Endothelial cell of umbilical vein (primary cell): ENCODE measurements around the gene CHCHD3. TPM values are rescaled to one million over a fixed set of nuclear protein-coding genes. Genes with fewer than 3 reads are reported as not detected.

Experiments
- BruUV-seq: library from RNA; stranded (reverse); fragments of 400-500 nt; replicated peaks from 2 replicates; lab custom pipeline; 2021; lab: Mats Ljungman, UMichigan
- CTCF ChIA-PET: fragments of 300-600, 350-600 bp; sonication (Branson Sonifier 250); formaldehyde crosslinking; loops from one replicate; lab custom pipeline; 2021; ENCODE audit warnings: antibody characterized with exemption, inconsistent platforms; lab: Charles Lee
- POLR2A ChIA-PET: fragments of 300-600, 350-600 bp; sonication (Branson Sonifier 250); formaldehyde crosslinking; loops from one replicate; lab custom pipeline; 2021; ENCODE audit warnings: antibody characterized with exemption, inconsistent platforms; lab: Charles Lee
- DNase-seq: peaks from one replicate; pipeline ENCODE4 v3.0.0-alpha.2; 2011; ENCODE audit warnings: low read depth, low spot score
- FAIRE-seq: peaks from 2 replicates; lab custom pipeline; 2011; peaks lifted over from hg19 to GRCh38; lab: Jason Lieb, UNC
- H2AFZ ChIP-seq: 2 replicates; pipeline ENCODE4 v1.6.0; 2012; ENCODE audit warnings: low read depth, low read length, control low read depth, inconsistent platforms
- H3K27ac ChIP-seq: 2 replicates; pipeline ENCODE4 v1.5.1; 2011; ENCODE audit warnings: low read depth, mild to moderate bottlenecking, control low read depth, low read length, moderate library complexity; ENCODE audit not compliant: insufficient read depth
- H3K27me3 ChIP-seq, 2 experiments: 2 replicates each; pipeline versions ENCODE4 v1.6.0 to v1.6.1; 2011; ENCODE audit warnings: low read length in 2 of 2, mixed read lengths in 1 of 2; ENCODE audit not compliant: control insufficient read depth in 2 of 2, insufficient read depth in 2 of 2
- H3K36me3 ChIP-seq, 2 experiments: 2 replicates in 1 of 2; 3 replicates in 1 of 2; pipeline ENCODE4 v1.5.1; 2011; ENCODE audit warnings: low read length in 2 of 2, mild to moderate bottlenecking in 1 of 2, moderate library complexity in 1 of 2; ENCODE audit not compliant: control insufficient read depth in 2 of 2, insufficient read depth in 2 of 2; ENCODE audit errors: extremely low read depth in 1 of 2
- H3K4me1 ChIP-seq: 3 replicates; pipeline ENCODE4 v1.5.1; 2011; ENCODE audit warnings: mild to moderate bottlenecking, low read length; ENCODE audit not compliant: control insufficient read depth, insufficient read depth; ENCODE audit errors: extremely low read depth
- H3K4me2 ChIP-seq: 2 replicates; pipeline ENCODE4 v1.6.1; 2011; ENCODE audit warnings: low read length, control low read depth, mixed read lengths; ENCODE audit not compliant: insufficient read depth
- H3K4me3 ChIP-seq, 3 experiments: fragments of 200-600 bp in 1 of 3; sonication (generic), shearing (Covaris generic) in 1 of 3; replicated peaks in 1 of 3; 2 replicates each; pipeline ENCODE4 v1.5.1; 2011 to 2016; ENCODE audit warnings: control low read depth in 3 of 3, low read length in 3 of 3, mild to moderate bottlenecking in 2 of 3, inconsistent platforms in 1 of 3, low read depth in 1 of 3, moderate library complexity in 1 of 3; ENCODE audit not compliant: insufficient read depth in 1 of 3
- H3K79me2 ChIP-seq: 2 replicates; pipeline ENCODE4 v1.6.0; 2012; ENCODE audit warnings: low read length, inconsistent platforms; ENCODE audit not compliant: control insufficient read depth, insufficient read depth
- H3K9ac ChIP-seq: replicated peaks from 2 replicates; pipeline ENCODE3; 2011; ENCODE audit warnings: low read length, control low read depth; ENCODE audit not compliant: insufficient read depth; ENCODE audit errors: extremely low read depth
- H3K9me1 ChIP-seq: replicated peaks from 3 replicates; pipeline ENCODE4 v1.6.0; 2011; ENCODE audit warnings: mild to moderate bottlenecking, low read length; ENCODE audit not compliant: control insufficient read depth, insufficient read depth; ENCODE audit errors: extremely low read depth
- H3K9me3 ChIP-seq: replicated peaks from 2 replicates; pipeline ENCODE4 v1.5.1; 2012; ENCODE audit warnings: low read length, inconsistent platforms; ENCODE audit not compliant: control insufficient read depth, insufficient read depth
- H4K20me1 ChIP-seq: replicated peaks from 2 replicates; pipeline ENCODE3; 2011; ENCODE audit warnings: mild to moderate bottlenecking, low read length; ENCODE audit not compliant: control insufficient read depth, insufficient read depth; ENCODE audit errors: extremely low read depth
- EZH2 ChIP-seq: IDR thresholded peaks from 2 replicates; pipeline ENCODE4 v1.6.1; 2012; ENCODE audit warnings: borderline replicate concordance, low read depth, mild to moderate bottlenecking, moderate library complexity, low read length, inconsistent platforms; ENCODE audit not compliant: severe bottlenecking
- FOS ChIP-seq: IDR thresholded peaks from 2 replicates; pipeline ENCODE4 v1.6.1; 2011; ENCODE audit warnings: mild to moderate bottlenecking, low read length, moderate library complexity, borderline replicate concordance; ENCODE audit not compliant: insufficient read depth
- GATA2 ChIP-seq: IDR thresholded peaks from 2 replicates; pipeline ENCODE4 v1.7.0; 2011; ENCODE audit warnings: low read depth, mild to moderate bottlenecking, moderate library complexity, mixed read lengths, low read length; ENCODE audit not compliant: insufficient read length, insufficient read depth
- JUN ChIP-seq: IDR thresholded peaks from 2 replicates; pipeline ENCODE4 v1.6.1; 2011; ENCODE audit warnings: borderline replicate concordance, low read depth; ENCODE audit not compliant: insufficient read length, insufficient read depth
- MAX ChIP-seq: IDR thresholded peaks from 2 replicates; pipeline ENCODE4 v1.6.1; 2011; ENCODE audit not compliant: insufficient read depth, insufficient read length
- MYC ChIP-seq: IDR thresholded peaks from one replicate; pipeline ENCODE4 v1.6.1; 2011; ENCODE audit warnings: mild to moderate bottlenecking, low read depth, low read length
- POLR2A ChIP-seq: IDR thresholded peaks from 2 replicates; pipeline ENCODE4 v1.6.1; 2012; ENCODE audit warnings: low read depth, mild to moderate bottlenecking, control low read depth, low read length
- POLR2AphosphoS5 ChIP-seq: IDR thresholded peaks from 2 replicates; pipeline ENCODE4 v1.6.1; 2012; ENCODE audit warnings: low read depth, mild to moderate bottlenecking, control low read depth, low read length, moderate library complexity; ENCODE audit not compliant: insufficient read depth
- dilution Hi-C: fragments of 300-500 bp; cut with MboI; formaldehyde crosslinking; loops from one replicate; pipeline ENCODE4 v1.15.0; 2019; ENCODE audit warnings: low sequenced_read_pairs; ENCODE audit not compliant: extremely low pct_ligation_motif_present
- intact Hi-C: fragments of 100-400 bp; cut with micrococcal nuclease; formaldehyde crosslinking; loops from one replicate; pipeline ENCODE4 v1.10.0; 2022
- polyA plus RNA-seq, 4 experiments: library from polyadenylated mRNA; depleted of rRNA in 3 of 4; stranded (reverse) in 3 of 4; unstranded in 1 of 4; fragments of >200 nt; gene quantifications; 2 replicates each; pipeline versions ENCODE4 v1.2.1 to v1.2.3, GENCODE V29; 2011 to 2012; ENCODE audit warnings: missing spikeins in 1 of 4
- total RNA-seq: library from RNA; stranded (reverse); gene quantifications from 2 replicates; pipeline ENCODE4 v1.2.3, GENCODE V29; 2021
- TF ChIP-seq, protein P1 (sequence below), 2 donors: IDR thresholded peaks; 1 replicate in 1 of 2; 2 replicates in 1 of 2; pipeline ENCODE4 v1.5.1; 2011; ENCODE audit warnings: low read length in 2 of 2, mild to moderate bottlenecking in 2 of 2, moderate library complexity in 2 of 2, control low read depth in 1 of 2, inconsistent platforms in 1 of 2, low read depth in 1 of 2; ENCODE audit not compliant: insufficient read depth in 1 of 2; ENCODE audit errors: extremely low read depth in 1 of 2

Gene CHCHD3
- total and polyA plus RNA-seq, 2 donors (not counting 3 experiments of a cell fraction or from before 2014, with no cell fraction given), result 22.0 to 63.7 TPM

DNA sequence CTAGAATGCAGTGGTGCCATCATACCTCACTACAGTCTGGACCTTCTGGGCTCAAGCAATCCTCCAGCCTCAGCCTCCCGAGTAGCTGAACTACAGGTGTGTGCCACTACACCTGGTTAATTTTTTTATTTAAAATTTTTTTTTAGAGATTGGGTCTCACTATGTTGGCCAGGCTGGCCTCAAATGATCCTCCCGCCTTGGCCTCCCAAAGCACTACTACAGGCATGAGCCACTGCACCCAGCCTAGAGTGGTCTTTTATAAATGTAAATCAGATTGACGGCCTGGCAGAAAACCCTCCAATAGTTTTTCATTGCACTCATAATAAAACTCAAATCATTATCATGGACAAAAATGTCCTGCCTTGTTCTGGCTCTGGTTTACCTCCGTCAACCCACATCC is 303.9 kb downstream of the CHCHD3 start:
- no TSS peak for BruUV-seq
- no peaks in the 10 kb centered on the region for H3K4me1 ChIP-seq
- no peaks in the 10 kb centered on the region for H3K79me2 ChIP-seq
- no peak overlapping the region for H2AFZ ChIP-seq
- no peak overlapping the region for H3K4me2 ChIP-seq
- ChIA-PET POLR2A (no interaction called here), CTCF (no interaction called here)
- FAIRE-seq (no peak), DNase-seq (no peak)
- H3K9me3 ChIP-seq, result no peaks in the 10 kb centered on the region
- no peaks in the 10 kb centered on the region for H3K27me3 ChIP-seq
- H3K9ac ChIP-seq, result no peak overlapping the region
- H3K4me3 ChIP-seq, result no peak overlapping the region
- H3K27ac ChIP-seq, result no peak overlapping the region
- TF ChIP-seq GATA2 (no peak), JUN (no peak), FOS (no peak), MAX (no peak), POLR2A (no peak), EZH2 (no peak), POLR2AphosphoS5 (no peak), MYC (no peak)
- TF ChIP-seq, protein P1, sequence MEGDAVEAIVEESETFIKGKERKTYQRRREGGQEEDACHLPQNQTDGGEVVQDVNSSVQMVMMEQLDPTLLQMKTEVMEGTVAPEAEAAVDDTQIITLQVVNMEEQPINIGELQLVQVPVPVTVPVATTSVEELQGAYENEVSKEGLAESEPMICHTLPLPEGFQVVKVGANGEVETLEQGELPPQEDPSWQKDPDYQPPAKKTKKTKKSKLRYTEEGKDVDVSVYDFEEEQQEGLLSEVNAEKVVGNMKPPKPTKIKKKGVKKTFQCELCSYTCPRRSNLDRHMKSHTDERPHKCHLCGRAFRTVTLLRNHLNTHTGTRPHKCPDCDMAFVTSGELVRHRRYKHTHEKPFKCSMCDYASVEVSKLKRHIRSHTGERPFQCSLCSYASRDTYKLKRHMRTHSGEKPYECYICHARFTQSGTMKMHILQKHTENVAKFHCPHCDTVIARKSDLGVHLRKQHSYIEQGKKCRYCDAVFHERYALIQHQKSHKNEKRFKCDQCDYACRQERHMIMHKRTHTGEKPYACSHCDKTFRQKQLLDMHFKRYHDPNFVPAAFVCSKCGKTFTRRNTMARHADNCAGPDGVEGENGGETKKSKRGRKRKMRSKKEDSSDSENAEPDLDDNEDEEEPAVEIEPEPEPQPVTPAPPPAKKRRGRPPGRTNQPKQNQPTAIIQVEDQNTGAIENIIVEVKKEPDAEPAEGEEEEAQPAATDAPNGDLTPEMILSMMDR (IDR thresholded peaks at IDR 0.05; ENCODE audit: extremely low read depth in 1 of 2, insufficient read depth in 1 of 2, low read depth in 1 of 2, low read length in 2 of 2), result no peak
- dilution Hi-C loops, result no loop called here
- H4K20me1 ChIP-seq, result no peaks in the 10 kb centered on the region
- H3K9me1 ChIP-seq, result no peaks in the 10 kb centered on the region
- intact Hi-C loops, result no loop called here
- H3K36me3 ChIP-seq, result no peaks in the 10 kb centered on the region
